ENCODE data around the gene WWC2.

GRCh38 chr4:183348706-183349659 lies 249.9 kb downstream of the WWC2 start:
- TF ChIP-seq MYNN (tag by site-specific recombination; IDR thresholded peaks at IDR 0.05; ENCODE audit: borderline replicate concordance) (no peak), SETDB1 (IDR thresholded peaks at IDR 0.05; ENCODE audit: insufficient read length, low read length) (no peak), KLF16 (tag by site-specific recombination; IDR thresholded peaks at IDR 0.05) (no peak), ZNF830 (tag by site-specific recombination; IDR thresholded peaks at IDR 0.05; ENCODE audit: low read depth) (no peak), ZFP37 (tag by site-specific recombination; IDR thresholded peaks at IDR 0.05) (no peak), YY2 (tag by site-specific recombination; IDR thresholded peaks at IDR 0.05) (no peak), ZNF274 (IDR thresholded peaks at IDR 0.05; ENCODE audit: low read length) (no peak), ZNF274 (tag by site-specific recombination; IDR thresholded peaks at IDR 0.05; ENCODE audit: borderline replicate concordance) (no peak)
- TF ChIP-seq, protein P1, sequence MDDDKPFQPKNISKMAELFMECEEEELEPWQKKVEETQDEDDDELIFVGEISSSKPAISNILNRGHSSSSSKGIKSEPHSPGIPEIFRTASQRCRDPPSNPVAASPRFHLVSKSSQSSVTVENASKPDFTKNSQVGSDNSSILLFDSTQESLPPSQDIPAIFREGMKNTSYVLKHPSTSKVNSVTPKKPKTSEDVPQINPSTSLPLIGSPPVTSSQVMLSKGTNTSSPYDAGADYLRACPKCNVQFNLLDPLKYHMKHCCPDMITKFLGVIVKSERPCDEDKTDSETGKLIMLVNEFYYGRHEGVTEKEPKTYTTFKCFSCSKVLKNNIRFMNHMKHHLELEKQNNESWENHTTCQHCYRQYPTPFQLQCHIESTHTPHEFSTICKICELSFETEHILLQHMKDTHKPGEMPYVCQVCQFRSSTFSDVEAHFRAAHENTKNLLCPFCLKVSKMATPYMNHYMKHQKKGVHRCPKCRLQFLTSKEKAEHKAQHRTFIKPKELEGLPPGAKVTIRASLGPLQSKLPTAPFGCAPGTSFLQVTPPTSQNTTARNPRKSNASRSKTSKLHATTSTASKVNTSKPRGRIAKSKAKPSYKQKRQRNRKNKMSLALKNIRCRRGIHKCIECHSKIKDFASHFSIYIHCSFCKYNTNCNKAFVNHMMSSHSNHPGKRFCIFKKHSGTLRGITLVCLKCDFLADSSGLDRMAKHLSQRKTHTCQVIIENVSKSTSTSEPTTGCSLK (tag by site-specific recombination; IDR thresholded peaks at IDR 0.05) = no peak
- TF ChIP-seq, protein P2, sequence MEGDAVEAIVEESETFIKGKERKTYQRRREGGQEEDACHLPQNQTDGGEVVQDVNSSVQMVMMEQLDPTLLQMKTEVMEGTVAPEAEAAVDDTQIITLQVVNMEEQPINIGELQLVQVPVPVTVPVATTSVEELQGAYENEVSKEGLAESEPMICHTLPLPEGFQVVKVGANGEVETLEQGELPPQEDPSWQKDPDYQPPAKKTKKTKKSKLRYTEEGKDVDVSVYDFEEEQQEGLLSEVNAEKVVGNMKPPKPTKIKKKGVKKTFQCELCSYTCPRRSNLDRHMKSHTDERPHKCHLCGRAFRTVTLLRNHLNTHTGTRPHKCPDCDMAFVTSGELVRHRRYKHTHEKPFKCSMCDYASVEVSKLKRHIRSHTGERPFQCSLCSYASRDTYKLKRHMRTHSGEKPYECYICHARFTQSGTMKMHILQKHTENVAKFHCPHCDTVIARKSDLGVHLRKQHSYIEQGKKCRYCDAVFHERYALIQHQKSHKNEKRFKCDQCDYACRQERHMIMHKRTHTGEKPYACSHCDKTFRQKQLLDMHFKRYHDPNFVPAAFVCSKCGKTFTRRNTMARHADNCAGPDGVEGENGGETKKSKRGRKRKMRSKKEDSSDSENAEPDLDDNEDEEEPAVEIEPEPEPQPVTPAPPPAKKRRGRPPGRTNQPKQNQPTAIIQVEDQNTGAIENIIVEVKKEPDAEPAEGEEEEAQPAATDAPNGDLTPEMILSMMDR (tag by site-specific recombination; IDR thresholded peaks at IDR 0.05) = no peak
